Hematopoietic multipotent progenitor cell (in vitro differentiated cells): ENCODE data around the gene NOP16. TPM values are rescaled to one million over a fixed set of nuclear protein-coding genes. Genes with fewer than 3 reads are reported as not detected.

Source experiments
- DNase-seq, 3 donors: peaks; one replicate each; pipeline ENCODE4 v3.0.0-alpha.2; 2011 to 2015; ENCODE audit warnings: low read depth in 2 of 3, low spot score in 2 of 3
- total RNA-seq: library from RNA; depleted of rRNA; stranded (reverse); fragments of >200 nt; gene quantifications from one replicate; pipeline ENCODE4 v1.2.3, GENCODE V29; 2012

Gene NOP16
- total RNA-seq, 1 donor: 16.7 TPM

- DNase-seq: peak in 1 of 3 donors; percentile 10
Measured at GRCh38 chr5:176388003-176388443, 375 bp downstream of the NOP16 start.

DNA sequence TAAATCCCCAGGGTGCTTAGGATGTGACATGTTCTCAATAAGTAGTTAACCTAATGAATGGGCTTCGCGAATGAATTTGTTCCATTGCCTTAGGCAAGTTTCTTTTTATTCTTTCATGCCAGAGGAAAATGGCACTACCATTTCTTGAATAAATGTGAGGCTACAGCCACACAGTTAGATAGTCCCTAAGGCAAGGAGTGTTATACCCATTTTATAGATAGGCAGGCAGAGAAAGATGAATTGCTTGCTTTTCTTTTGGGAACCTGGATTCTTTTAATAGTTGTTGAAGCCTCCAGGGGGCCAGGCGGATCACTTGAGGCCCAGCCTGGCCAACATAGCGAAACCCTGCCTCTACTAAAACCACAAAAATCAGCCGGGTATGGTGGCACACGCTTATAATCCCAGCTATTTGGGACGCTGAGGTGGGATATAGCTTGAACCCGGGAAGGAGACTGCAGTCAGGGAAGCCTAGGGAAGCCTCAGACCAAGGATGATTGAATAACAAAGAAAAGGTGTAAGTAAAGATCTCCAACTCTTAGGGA, 943 bp downstream of the NOP16 start:
- no peak for DNase-seq

DNA sequence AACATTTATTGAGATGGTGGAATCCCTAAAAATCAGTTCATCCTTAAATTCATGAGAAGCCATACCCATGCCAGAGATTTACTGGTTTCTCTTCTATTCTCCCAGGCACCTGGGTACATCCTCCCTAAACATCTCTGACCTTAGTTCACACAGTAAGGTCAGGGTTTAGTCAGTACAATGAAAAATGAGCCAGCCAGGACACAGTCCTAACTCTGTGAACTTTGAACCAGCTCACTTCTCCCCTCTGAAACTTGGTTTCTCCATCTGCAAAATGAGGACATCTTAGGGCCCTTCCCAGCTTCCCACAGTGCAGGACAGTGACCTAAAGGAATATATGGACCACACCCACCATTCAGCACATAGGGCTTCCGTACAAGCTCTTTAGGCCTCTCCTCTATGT, 1.9 kb downstream of the NOP16 start:
- no peak for DNase-seq

DNA sequence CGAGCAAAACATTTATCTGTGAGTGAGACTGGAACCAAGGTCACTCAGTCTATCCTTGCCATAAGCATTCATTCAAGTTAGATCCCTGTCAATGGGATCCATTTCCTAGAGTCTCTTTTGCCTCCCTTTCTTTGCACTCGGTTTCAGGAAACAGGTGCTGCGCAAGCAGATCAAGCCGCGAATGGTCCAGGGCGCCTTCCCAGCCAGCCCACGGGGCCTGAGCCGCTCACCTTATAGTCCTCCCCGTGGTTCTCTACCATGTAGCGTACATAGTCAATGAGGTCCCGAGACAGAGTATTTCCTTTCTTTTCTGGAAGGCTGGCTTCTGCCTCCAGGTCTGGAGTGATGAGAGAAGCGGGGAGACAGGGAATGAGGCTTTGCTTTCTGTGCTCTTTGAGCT, 3.4 kb downstream of the NOP16 start:
- no peak for DNase-seq

- no peak for DNase-seq
Measured at GRCh38 chr5:176384366-176384930, 4.0 kb downstream of the NOP16 start.

- DNase-seq: no peak
Measured at GRCh38 chr5:176383961-176384360, 4.4 kb downstream of the NOP16 start.

- no peak for DNase-seq
Measured at GRCh38 chr5:176383248-176383905, 5.0 kb downstream of the NOP16 start.

DNA sequence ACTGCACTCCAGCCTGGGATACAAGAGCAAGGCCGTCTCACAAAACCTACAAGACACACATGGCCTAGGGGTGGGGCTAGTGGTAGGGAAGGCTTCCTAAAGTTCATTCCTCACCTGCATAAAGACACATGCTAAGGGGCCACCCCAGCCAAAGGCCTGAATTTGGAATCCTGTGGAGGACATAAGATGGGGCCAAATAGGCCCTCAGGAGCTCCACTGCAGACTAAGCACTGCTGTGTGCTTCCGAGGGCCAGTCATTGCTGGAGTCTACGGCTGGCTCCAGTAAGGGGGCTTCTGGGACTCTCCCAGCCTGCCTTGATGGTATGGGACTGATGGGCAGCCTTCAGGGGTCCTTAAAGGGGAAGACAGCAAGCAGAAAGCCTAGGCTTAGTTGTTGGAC, 5.7 kb downstream of the NOP16 start:
- no peak for DNase-seq

DNA sequence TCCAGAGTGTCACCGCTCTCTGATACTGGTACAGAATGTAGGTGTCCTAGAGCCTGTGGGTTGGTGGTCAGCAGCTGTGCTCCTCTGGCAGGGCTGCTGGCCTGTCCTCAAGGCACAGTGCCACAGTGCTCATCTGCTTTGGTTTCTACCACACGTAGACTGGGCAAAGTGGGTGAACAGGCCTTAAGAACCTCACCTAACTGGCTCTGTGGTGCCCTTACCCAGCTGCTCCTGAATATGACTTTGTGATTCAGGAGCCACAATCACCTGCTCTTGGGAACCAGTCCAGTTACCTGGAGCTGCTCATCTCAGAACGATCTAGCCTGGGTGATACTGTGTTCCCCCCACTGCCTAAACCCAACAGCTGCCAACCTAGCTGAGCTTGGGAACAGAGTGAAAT, 6.4 kb downstream of the NOP16 start:
- no peak for DNase-seq

- DNase-seq: no peak
Measured at GRCh38 chr5:176381423-176381822, 7.0 kb downstream of the NOP16 start.

- DNase-seq: peak in 2 of 3 donors; percentile 18 to 57
Measured at GRCh38 chr5:176379881-176380280, 8.5 kb downstream of the NOP16 start.

- peak in 2 of 3 donors; percentile 9 to 41 for DNase-seq
Measured at GRCh38 chr5:176373100-176373818, 15.1 kb downstream of the NOP16 start.

- no peak for DNase-seq
Measured at GRCh38 chr5:176371621-176372539, 16.5 kb downstream of the NOP16 start.

GRCh38 chr5:176369934-176370711, 18.3 kb downstream of the NOP16 start:
- DNase-seq: no peak

- no peak for DNase-seq
Measured at GRCh38 chr5:176368726-176369125, 19.7 kb downstream of the NOP16 start.

- DNase-seq: no peak
Measured at GRCh38 chr5:176366232-176366894, 22.0 kb downstream of the NOP16 start.

GRCh38 chr5:176365351-176366231, 22.8 kb downstream of the NOP16 start, which contains the start of gene ARL10:
Gene ARL10, plus strand, starts transcription at chr5:176365487. Its CDS starts 77 bp downstream, at chr5:176365564.
- DNase-seq: peak in 2 of 3 donors; percentile 21 to 31

GRCh38 chr5:176364765-176365350, 23.5 kb downstream of the NOP16 start:
- DNase-seq: no peak
